HG03108 (cell line): Measurements from ENCODE around the gene RAB3IL1.
"Not testable (repeated sequence)": the region's sequence is repeated elsewhere in the genome, so short reads cannot be mapped to it uniquely, and the experiment has no call there.

Experiments
- ATAC-seq: cut with Tn5 transposase; IDR thresholded peaks from one replicate; pipeline ENCODE4 v1.9.1; 2021; ENCODE audit warnings: moderate library complexity; ENCODE audit not compliant: unreplicated experiment

Gene RAB3IL1

DNA sequence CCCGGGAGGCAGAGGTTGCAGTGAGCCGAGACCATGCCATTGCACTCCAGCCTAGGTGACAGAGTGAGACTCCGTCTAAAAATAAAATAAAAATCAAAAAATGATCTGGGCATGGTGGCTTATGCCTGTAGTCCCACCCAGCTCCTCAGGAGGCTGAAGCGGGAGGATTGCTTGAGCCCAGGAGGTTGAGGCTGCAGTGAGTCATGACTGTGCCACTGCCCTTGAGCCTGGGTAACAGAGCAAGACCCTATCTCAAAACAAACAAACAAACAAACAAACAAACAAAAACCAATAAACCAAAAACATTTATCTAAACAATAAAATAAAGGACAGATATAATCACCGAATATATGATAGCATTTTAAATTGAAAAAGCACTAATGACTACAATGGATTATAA lies 36.3 kb upstream of the RAB3IL1 start:
- not testable (repeated sequence) for ATAC-seq

DNA sequence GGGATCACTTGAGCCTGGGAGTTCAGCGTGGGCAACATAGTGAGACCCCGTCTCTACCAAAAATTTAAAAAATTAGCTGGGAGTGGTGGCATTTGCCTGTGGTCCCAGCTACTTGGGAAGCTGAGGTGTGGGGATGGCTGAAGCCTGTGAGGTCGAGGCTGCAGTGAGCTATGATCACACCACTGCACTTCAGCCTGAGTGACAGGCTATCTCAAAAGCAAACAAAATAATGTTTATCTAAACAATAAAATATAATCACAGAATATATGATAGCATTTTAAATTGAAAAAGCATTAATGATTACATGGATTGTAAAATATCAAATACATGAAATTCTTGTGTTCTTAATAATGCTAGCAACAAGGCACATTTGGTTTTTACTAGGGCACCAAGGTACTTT lies 35.5 kb upstream of the RAB3IL1 start:
- ATAC-seq: no peak

DNA sequence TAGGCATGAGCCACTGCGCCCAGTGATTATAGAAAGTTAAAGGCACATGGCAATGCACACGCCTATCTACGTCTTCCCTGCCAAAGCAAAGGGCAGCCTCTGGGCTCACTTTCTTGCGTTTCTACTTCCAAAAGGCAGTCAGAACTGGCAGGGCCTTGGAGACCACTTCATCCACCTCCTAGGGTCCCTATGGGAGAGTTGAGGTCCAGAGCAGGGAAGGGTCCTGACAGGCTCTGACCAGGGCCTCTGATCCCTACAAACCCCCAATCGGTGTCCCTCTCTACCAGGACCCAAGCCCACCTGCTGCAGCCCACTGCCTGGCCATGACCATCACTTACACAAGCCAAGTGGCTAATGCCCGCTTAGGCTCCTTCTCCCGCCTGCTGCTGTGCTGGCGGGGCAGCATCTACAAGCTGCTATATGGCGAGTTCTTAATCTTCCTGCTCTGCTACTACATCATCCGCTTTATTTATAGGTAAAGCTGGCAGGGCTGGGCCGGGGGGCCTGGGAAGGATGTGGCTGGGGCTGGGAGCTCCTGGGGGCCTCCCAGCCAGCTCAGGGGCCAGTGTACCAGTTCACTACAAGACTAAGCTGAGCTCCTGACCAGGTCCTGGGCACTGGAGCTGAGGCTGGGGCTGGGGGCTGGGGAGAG lies 34.2 kb upstream of the RAB3IL1 start:
- no peak for ATAC-seq

DNA sequence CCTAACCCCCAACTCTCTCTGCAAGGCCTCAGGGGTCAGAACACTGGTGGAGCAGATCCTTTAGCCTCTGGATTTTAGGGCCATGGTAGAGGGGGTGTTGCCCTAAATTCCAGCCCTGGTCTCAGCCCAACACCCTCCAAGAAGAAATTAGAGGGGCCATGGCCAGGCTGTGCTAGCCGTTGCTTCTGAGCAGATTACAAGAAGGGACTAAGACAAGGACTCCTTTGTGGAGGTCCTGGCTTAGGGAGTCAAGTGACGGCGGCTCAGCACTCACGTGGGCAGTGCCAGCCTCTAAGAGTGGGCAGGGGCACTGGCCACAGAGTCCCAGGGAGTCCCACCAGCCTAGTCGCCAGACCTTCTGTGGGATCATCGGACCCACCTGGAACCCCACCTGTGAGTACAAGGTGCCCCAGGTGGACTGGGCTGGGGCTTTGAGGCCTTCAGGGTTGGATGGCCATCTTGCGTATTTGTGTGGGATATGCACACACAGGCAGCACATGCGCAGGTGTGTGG lies 32.7 kb upstream of the RAB3IL1 start, which contains the start of gene BEST1:
Gene BEST1, plus strand, starts transcription at position 317 of the 513 bp plus-strand sequence. CDS start 1,456 bp downstream, outside the sequence.
- no peak for ATAC-seq

DNA sequence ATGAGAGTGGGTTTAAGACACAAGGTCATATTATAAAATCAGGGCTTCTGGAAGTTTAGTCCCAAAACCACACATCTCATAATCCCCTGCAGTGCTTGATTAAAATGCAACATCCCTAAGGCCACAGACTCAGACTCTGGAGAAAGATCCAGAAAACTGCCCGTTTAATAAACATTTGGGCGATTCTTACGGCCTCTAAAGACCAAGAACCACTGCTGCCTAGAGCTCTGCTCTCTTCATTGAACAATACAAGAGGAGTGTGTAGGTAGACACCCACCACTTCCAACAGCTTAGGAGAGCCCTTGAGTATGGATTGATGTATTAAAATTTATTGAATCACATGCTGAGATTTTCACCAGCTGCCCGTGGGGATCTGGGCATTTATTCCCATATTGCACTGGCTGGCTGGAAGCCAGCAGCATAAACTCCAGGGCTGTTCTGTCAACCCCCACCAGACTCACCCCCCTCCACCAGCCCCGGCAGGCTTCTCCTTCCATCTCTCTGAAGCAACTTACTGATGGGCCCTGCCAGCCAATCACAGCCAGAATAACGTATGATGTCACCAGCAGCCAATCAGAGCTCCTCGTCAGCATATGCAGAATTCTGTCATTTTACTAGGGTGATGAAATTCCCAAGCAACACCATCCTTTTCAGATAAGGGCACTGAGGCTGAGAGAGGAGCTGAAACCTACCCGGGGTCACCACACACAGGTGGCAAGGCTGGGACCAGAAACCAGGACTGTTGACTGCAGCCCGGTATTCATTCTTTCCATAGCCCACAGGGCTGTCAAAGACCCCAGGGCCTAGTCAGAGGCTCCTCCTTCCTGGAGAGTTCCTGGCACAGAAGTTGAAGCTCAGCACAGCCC lies 32.0 kb upstream of the RAB3IL1 start:
- no peak for ATAC-seq

DNA sequence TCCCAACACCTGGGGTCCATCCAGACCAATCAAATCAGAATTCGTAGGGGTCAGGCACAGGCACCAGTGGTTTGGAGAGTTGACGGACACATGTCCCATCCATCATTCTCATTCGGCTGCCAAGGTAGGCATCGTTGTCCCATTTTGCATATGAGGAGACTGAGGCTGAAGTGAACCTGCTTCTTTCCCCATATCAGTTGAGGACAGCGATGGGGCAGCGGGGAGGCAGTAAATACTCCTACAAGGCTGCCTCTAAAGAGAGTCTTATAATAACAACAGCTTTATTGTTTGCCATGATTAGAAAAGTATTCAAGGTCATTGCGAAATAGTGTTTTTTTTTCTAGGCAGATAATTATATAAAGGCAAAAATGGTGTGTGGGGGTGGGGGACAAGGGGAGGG lies 31.1 kb upstream of the RAB3IL1 start:
- ATAC-seq: no peak

DNA sequence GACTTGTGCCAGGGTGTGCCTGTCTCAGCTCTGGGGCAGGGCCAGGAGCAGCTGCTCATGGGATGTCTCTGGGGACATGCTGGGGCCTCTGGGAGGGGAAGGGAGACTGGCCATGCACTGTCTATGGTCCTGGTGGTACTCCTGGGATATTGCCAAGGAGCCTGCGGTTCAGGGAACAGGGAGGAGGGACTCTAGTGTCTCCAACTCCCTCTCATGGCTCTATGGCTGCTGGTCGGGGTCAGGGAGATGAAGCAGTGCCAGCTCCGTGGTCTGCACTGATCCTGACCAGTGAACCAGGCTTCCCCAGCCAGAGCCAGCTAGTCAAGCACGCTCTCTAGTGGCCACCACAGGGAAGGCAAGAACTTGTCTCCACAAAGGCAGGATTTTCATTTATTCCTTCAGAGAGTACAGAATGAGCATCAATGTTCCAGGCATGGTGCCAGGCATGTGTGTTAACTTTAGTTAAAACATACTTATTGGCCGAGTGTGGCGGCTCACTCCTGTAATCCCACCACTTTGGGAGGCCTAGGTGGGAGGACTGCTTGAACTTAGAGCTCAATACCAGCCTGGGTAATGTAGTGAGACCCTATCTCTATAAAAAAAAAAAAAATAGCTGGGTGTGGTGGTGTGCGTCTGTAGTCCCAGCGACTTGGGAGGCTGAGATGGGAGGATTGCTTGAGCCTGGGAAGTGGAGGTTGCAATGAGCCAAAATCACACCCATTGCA lies 30.3 kb upstream of the RAB3IL1 start:
- no peak for ATAC-seq

DNA sequence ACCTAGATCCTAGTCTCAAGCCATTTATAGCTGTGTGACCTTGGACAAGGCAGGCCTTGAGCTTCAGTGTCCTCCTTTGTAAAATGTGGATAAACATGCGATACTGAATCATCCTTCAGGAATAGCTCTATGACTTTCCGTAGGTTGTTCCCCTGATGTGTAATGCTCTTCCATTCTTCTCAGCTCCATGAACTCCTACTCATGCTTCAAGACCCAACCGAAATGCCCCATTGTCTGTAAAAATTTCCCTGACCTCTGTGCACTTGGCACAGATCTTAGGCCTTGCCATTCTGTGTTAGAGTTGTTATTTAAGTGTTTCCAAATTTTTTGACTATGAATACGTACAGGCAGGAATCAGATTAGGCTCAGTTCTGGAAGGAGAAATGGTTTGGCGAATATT lies 29.5 kb upstream of the RAB3IL1 start:
- no peak for ATAC-seq

DNA sequence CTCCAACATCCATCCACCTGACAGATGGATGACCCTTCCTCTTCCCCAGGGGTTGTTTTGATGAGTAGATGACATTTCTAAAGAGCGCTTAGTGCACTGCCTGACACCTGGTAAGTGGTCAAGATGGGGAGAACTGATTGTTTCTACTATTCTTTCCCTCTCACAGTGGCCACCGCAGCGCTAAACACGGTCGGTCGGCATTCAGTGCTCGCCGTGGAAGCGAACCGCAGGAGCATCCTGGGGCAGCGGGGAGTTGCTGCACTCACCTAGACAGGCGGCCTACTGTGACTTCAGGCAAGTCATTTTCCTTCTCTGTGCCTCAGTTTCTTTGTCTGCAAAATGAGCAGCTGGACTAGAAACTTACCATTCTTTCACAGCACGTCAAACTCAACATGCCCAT lies 27.8 kb upstream of the RAB3IL1 start:
- no peak for ATAC-seq

DNA sequence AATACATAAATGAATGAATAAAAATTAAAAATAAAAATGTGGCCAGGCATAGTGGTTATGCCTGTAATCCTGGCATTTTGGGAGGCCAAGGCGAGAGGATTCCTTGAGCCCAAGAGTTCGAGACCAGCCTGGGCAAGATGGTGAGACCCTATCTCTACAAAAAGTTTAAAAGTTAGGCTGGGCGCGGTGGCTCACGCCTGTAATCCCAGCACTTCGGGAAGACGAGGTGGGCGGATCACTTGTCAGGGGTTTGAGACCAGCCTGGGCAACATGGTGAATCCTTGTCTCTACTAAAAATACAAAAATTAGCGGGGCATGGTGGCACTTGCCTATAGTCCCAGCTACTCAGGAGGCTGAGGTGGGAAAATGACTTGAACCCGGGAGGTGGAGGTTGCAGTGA lies 23.1 kb upstream of the RAB3IL1 start:
- ATAC-seq: no peak

DNA sequence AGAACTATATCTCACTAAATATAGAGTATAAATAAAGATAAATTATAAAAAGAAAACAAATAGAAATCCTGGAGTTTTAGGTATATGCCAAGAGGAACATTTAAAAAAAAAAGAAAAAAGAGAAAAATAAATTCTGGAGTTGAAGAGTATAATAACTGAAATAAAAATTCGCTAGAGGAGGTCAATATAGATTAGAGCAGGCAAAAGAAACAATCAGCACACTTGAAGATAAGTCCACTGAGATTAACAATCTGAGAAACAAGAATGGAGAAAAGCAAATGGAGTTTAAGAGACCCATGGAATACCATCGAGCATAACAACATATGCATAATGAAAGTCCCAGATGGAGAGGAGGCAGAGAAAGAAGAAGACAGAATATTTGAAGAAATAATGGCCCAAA lies 18.5 kb upstream of the RAB3IL1 start:
- ATAC-seq: no peak

DNA sequence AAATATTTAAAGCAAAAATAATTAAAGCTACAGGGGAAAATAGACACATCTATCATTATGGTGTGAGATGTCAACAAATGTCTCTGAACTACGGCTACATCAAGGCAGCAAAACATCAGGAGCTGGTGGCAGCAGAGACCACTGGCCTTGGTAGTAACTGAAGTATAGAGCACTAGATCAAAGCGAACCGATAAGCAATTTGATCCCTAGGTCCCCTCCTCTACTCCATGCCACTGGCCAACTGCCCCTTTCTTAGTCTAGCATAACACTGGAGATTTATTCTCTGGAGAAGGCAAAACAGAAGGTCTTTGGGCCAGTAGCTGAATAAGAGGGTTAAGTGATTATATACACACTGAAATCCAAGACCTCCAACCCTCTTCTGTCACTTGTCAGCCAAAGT lies 13.6 kb upstream of the RAB3IL1 start:
- no peak for ATAC-seq

DNA sequence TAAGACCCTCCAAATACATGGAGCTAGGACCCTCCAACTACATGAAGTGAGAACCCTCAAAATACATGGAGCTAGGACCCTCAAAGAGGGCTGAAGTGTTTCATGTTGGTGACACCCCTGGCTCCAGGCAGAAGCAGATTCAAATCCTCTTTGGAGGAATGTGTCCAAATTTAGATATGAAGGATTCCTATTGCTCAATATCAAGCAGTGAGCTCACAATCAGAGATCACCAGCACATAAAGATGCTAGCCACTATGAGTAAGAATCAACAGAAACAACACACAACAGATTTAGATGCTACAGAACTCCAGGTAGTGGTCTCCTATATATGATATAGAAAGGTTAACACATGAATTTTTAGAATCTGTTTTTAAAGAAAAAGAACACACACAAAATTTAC lies 11.2 kb upstream of the RAB3IL1 start:
- ATAC-seq: no peak

DNA sequence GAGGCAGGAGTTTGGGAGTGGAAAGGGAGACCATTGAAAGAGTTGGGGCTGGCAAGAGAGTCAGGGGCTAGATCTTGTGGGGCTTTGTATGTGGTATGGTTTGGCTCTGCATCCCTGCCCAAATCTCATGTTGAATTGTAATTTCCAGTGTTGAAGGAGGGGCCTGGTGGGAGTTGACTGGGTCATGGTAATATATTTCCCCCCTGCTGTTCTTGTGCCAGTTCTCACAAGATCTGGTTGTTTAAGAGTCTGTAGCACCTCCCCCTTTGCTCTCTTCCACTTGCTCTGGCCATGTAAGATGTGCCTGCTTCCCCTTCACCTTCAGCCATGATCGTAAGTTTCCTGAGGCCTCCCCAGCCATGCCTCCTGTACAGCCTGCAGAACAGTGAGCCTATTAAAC lies 10.1 kb upstream of the RAB3IL1 start:
- no peak for ATAC-seq

DNA sequence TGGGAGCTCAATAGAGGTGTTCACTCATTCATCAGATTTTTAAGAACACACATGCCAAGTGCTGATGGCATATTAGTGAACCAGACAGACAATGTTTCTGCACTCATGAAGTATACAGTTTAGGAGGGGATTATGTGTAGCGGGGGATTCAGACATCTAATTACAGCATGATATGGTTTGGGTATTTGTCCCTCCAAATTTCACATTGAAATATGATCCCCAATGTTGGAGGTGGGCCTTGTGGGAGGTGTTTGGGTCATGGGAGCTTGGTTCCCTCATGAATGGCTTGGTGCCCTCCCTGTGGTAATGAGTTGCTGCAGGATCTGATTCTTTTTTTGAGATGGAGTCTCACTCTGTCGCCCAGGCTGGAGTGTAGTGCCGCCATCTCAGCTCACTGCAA lies 8.9 kb upstream of the RAB3IL1 start:
- ATAC-seq: no peak

DNA sequence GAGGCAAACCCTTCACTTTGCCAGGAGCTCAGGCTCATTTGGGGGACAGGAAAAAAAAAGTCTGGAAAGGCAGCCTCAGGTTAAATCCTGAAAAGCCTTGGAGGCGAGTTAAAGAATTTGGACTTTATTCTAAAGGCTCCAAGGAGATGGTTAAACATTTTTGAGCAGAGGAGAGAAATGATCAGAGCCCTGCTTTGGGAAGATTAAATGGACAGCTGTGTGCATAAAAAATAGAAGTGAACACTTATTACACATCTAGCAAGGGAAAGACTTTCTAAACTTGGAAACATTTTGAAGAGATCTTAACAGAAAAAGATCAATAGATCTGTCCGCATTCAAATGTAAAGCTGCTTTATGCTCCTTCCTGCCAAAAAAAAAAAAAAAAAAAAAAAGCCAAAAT lies 8.4 kb upstream of the RAB3IL1 start:
- no peak for ATAC-seq

DNA sequence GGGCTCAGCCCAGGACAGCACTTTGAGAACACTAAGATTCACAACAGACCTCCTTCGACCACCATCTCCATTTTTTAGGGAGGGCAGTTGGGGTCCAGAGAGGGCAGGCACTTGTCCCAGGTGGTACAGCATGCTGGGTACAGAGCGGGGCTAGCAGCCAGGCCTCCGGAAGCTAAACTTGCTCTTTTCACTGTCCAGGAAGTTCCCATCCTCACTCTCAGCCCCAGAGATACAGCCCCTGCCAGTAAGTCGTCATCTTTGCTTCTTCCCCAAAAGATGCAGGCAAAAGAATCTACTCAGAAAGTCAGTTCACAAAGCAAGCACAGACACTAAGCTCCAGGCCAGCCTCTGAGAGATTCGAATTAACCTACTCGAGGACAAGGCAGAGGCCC lies 6.7 kb upstream of the RAB3IL1 start:
- no peak for ATAC-seq

DNA sequence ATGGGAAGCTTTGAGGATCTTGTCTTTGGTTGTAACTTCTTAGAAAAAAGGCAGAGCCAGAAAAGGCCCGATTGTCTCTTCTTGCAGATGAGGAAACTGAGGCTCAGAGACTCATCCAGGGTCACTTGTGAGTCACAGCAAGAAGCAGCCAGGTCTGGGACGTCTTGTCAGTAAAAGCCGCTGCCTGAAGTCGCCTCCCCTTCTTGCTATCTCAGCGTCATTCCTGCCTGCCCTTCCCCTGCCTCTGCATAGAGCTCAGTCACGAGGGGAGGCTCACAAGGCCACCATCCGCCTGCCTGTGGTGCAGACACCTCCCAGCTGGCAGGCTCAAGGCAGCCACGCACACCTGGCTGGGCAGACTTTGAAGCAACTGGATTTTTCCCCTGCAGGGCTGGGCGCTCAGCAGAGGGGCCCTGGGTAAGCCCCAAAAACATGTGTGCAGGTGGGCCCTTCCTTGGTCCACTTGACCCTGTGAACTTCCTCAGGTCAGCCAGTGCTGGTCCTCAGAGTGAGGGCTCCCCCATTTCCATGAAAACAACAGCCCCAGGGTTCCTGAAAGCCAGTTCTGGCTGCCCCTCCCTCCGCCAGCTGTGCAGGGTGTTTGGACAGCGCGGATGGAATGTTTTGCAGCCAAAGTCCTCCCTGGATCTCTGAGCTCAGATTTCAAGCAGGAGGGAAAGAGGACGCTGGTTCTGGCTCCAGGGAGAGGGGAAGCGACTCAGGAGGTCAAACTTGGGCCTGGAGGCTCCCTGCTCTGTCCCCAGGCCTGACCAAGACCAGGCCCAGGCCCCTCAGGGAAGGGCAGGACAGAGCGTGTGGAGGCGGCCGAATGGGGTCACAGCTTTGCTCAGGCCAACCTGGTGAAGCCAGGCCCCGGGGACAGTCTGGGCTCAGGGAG lies 6.0 kb upstream of the RAB3IL1 start:
- no peak for ATAC-seq

DNA sequence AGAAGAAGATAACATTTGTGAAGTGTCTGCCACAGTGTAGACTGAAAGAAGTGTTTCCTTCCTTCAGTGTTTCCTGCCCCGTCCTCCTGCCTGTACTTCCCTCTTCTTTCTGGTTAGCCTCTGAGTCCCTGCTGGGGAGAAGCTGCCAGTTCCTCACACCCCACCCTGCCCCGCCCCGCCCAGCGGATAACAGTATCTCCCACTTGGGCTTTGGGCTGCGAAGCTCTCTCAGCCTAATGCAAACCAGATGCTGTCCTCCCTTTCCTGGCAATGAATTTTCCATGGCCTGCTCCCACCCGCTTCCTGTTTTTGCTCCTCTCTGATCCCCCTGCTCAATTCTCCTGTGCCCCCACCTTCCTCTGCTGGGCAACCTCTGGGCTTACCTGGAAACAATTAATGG lies 5.2 kb upstream of the RAB3IL1 start:
- no peak for ATAC-seq

DNA sequence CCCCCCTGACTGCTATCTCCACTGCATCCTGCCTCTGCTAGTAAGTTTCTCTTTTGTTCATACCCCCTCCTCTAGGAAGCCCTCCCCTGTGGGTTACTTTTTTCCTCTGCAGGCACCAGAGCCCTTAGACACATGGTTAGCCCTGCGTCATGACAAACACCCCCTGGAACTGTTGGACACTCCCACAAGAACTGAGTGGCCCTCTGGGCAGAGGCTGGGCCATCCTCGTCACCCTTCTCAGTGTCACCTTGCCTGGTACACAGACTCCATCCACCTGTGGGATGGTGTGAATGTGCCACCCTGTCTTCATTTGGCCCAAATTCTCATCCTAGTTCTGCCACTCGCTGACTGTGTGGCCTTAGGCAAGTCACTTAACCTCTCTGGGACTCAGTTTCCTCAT lies 4.1 kb upstream of the RAB3IL1 start:
- no peak for ATAC-seq
